SU-DHL-6 (cell line): Measurements from ENCODE around the gene SLC1A1.

Experiments
- H2AFZ ChIP-seq: fragments of 200-600 bp; sonication (generic); 2 replicates; pipeline ENCODE4 v1.6.1; 2014; ENCODE audit warnings: low read depth, mild to moderate bottlenecking, moderate library complexity, mixed read lengths, antibody characterized with exemption, low read length; ENCODE audit not compliant: severe bottlenecking
- H3F3A ChIP-seq: fragments of 200-600 bp; shearing (Covaris generic); 2 replicates; pipeline ENCODE4 v1.6.0; 2016; ENCODE audit warnings: antibody characterized with exemption, mild to moderate bottlenecking; ENCODE audit not compliant: insufficient read depth
- H3K27ac ChIP-seq: fragments of 200-600 bp; sonication (generic); 2 replicates; pipeline ENCODE4 v1.5.1; 2016; ENCODE audit warnings: low read depth, mild to moderate bottlenecking, low read length, moderate library complexity, mixed read lengths
- H3K27me3 ChIP-seq: fragments of 200-600 bp; sonication (generic), shearing (Covaris generic); 2 replicates; pipeline ENCODE4 v1.6.0; 2014; ENCODE audit warnings: mild to moderate bottlenecking, low read length
- H3K36me3 ChIP-seq: fragments of 200-600 bp; sonication (generic); 2 replicates; pipeline ENCODE4 v1.6.1; 2014; ENCODE audit warnings: mild to moderate bottlenecking, low read length, mixed read lengths
- H3K4me2 ChIP-seq: fragments of 300-600, 200-600 bp; shearing (Covaris generic), sonication (generic); 2 replicates; pipeline ENCODE4 v1.6.0; 2014; ENCODE audit warnings: low read length, low read depth, mild to moderate bottlenecking; ENCODE audit not compliant: poor library complexity, severe bottlenecking
- H3K4me3 ChIP-seq: fragments of 200-600 bp; sonication (generic); 2 replicates; pipeline ENCODE4 v1.5.1; 2014; ENCODE audit warnings: antibody characterized with exemption, low read length, mild to moderate bottlenecking, mixed read lengths; ENCODE audit not compliant: insufficient read depth, poor library complexity, severe bottlenecking
- H3K79me2 ChIP-seq: fragments of 200-600 bp; sonication (generic); 2 replicates; pipeline ENCODE4 v1.6.1; 2014; ENCODE audit warnings: mild to moderate bottlenecking, low read length, moderate library complexity; ENCODE audit not compliant: insufficient read depth
- H3K9ac ChIP-seq: fragments of 200-600 bp; sonication (generic); 2 replicates; pipeline ENCODE4 v1.7.0; 2014; ENCODE audit warnings: mild to moderate bottlenecking, low read length
- H3K9me2 ChIP-seq: fragments of 200-600 bp; sonication (generic); replicated peaks from 2 replicates; pipeline ENCODE4 v1.6.1; 2014; ENCODE audit warnings: low read length; ENCODE audit not compliant: insufficient read depth
- H3K9me3 ChIP-seq: fragments of 200-600 bp; sonication (generic); 2 replicates; pipeline ENCODE4 v1.6.1; 2014; ENCODE audit warnings: low read length, mixed read lengths; ENCODE audit not compliant: insufficient read depth
- H4K20me1 ChIP-seq: fragments of 200-600 bp; sonication (generic); 2 replicates; pipeline ENCODE4 v1.6.1; 2014; ENCODE audit warnings: low read depth, mild to moderate bottlenecking, antibody characterized with exemption, low read length, moderate library complexity, mixed read lengths
- CTCF ChIP-seq: fragments of 200-600 bp; sonication (generic); IDR thresholded peaks from one replicate; pipeline ENCODE4 v1.5.1; 2017; ENCODE audit warnings: antibody characterized with exemption, mild to moderate bottlenecking, low read length, moderate library complexity; ENCODE audit not compliant: insufficient read depth, poor library complexity, severe bottlenecking
- EZH2phosphoT487 ChIP-seq: fragments of 200-600 bp; sonication (generic), shearing (Covaris generic); conservative IDR thresholded peaks from 2 replicates; pipeline ENCODE4 v1.6.1; 2018; ENCODE audit warnings: mild to moderate bottlenecking, antibody characterized with exemption, low read length, moderate library complexity, mixed read lengths

The SLC1A1 gene

GRCh38 chr9:4585135-4585534 is 94.9 kb downstream of the SLC1A1 start:
- H3F3A ChIP-seq, result no peaks in the 10 kb centered on the region
- no peak overlapping the region for H3K4me3 ChIP-seq
- no peaks in the 10 kb centered on the region for H3K36me3 ChIP-seq
- no peaks in the 10 kb centered on the region for H3K9me3 ChIP-seq
- H3K27me3 ChIP-seq, result no peaks in the 10 kb centered on the region
- H2AFZ ChIP-seq, result no peak overlapping the region
- no peak overlapping the region for H3K27ac ChIP-seq
- no peak overlapping the region for H3K9ac ChIP-seq
- no peaks in the 10 kb centered on the region for H4K20me1 ChIP-seq
- TF ChIP-seq CTCF, result no peak
- TF ChIP-seq EZH2phosphoT487, result no peak
- no peak overlapping the region for H3K4me2 ChIP-seq
- no peaks in the 10 kb centered on the region for H3K79me2 ChIP-seq
- no peaks in the 10 kb centered on the region for H3K9me2 ChIP-seq

- Histone ChIP-seq H4K20me1 (no peaks in the 10 kb centered on the region), H3K36me3 (no peaks in the 10 kb centered on the region), H3K27me3 (no peaks in the 10 kb centered on the region), H3K4me2 (no peak overlapping the region), H3K79me2 (no peaks in the 10 kb centered on the region), H3K9me2 (no peaks in the 10 kb centered on the region), H3F3A (no peaks in the 10 kb centered on the region), H2AFZ (no peak overlapping the region), H3K9ac (no peak overlapping the region), H3K9me3 (no peaks in the 10 kb centered on the region), H3K27ac (no peak overlapping the region), H3K4me3 (no peak overlapping the region)
- TF ChIP-seq CTCF (no peak), EZH2phosphoT487 (no peak)
Observed at GRCh38 chr9:4588721-4589120, 98.5 kb downstream of the SLC1A1 start.

GRCh38 chr9:4590430-4591122 is 100.3 kb downstream of the SLC1A1 start:
- Histone ChIP-seq H4K20me1 (no peaks in the 10 kb centered on the region), H3K9me2 (no peaks in the 10 kb centered on the region), H2AFZ (no peak overlapping the region), H3F3A (no peaks in the 10 kb centered on the region), H3K27ac (no peak overlapping the region), H3K27me3 (no peaks in the 10 kb centered on the region), H3K4me2 (no peak overlapping the region), H3K4me3 (no peak overlapping the region), H3K9ac (no peak overlapping the region), H3K79me2 (no peaks in the 10 kb centered on the region), H3K9me3 (no peaks in the 10 kb centered on the region), H3K36me3 (no peaks in the 10 kb centered on the region)
- TF ChIP-seq CTCF (no peak), EZH2phosphoT487 (no peak)
